GM12873 (cell line): ENCODE measurements around the gene STK39.

Source experiments
- CTCF ChIP-seq: IDR thresholded peaks from 2 replicates; pipeline ENCODE4 v1.5.1; 2012; ENCODE audit warnings: low read depth, mild to moderate bottlenecking, moderate library complexity, low read length, control low read depth; ENCODE audit not compliant: insufficient read depth; ENCODE audit errors: missing control alignments

The STK39 gene

DNA sequence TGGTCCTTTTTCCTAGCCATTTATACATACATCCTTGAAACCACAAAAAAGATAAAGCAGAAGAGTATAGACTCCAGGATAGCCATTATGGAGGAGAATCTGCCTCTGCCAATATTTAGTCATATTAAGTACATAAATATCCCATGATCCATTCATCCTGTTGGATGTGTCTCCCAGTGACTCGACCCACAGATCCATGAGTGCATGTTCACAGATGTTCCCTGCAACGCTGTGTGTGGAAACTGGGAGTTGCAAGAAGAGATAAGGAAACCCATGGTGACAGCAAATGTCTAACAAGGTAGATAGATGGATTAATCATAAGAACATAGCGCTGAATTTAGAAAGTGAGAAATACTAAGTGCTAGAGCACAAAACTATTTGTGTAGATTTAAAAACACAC is 34.5 kb downstream of the STK39 start:
- no peak for TF ChIP-seq CTCF

DNA sequence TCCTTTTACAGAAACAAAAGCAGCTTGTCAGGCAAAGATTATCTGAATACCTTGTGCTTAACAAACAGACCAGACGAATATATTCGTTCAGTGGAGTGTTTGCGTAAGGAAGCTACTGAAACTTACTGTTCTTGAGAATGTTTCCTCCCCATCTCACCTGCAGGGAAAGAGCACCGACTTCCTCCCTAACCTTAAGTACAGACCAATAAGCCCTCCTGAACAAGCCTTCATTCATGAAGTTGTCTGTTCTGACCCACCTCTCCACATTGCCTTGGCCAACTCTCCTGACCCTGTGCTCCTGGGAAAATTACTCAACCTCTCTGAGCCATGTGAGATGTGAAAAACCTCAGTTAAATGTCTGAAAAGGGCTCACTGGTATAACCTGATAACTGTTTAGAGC is 35.2 kb downstream of the STK39 start:
- TF ChIP-seq CTCF = no peak

DNA sequence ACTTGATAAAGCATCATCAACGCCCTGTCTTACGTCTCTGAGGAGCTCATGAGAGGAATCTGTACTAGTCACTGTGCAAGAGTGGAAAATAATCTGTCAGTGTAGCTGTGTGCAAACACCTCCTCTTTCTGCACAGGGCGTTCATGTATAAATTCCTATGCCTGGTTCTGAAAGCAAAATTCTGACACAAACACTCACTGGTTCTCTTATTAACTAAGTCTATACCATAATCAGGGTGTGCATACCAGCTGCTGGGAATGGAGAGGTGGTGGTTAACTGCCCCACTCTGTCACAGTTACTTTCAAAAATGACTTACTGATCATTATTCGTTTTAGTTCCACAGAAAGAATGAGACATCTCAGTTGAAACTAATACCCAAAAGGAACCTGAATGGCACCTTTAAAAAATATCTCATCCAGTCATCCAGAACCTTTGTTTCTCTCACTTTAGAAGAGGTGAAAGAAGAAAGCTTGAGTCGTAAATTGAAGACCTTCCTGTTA is 35.7 kb downstream of the STK39 start:
- TF ChIP-seq CTCF = no peak

DNA sequence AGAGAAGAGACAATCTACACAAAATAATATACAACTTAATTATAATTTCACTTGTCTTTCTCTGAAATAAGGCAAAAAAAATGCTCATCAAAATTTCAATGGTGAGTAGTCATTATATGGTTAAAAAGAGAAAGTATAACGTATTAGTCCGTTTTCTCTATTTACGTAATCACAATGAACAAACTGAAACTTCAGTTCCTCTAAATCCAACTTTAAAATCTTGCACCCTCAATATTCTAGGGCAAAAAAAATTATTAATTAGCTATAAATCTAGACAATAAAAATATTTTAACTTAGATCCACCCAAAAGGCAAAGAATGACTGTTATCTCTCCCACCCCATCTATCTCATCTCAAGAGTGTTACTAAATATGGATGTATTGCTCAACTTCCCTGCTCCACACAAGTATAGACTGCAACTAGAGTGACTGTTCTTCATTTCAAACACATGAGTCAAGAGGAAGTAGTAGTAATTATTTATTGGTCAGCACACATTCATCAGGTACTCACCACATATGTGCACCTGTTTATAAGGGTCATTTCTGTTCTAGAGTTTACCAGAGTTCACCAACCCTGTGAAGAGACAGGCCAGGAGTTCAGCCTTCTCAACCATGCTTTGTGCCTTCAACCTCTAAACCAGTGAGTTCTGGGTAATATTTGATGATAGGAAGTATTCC is 36.4 kb downstream of the STK39 start:
- TF ChIP-seq CTCF = no peak

DNA sequence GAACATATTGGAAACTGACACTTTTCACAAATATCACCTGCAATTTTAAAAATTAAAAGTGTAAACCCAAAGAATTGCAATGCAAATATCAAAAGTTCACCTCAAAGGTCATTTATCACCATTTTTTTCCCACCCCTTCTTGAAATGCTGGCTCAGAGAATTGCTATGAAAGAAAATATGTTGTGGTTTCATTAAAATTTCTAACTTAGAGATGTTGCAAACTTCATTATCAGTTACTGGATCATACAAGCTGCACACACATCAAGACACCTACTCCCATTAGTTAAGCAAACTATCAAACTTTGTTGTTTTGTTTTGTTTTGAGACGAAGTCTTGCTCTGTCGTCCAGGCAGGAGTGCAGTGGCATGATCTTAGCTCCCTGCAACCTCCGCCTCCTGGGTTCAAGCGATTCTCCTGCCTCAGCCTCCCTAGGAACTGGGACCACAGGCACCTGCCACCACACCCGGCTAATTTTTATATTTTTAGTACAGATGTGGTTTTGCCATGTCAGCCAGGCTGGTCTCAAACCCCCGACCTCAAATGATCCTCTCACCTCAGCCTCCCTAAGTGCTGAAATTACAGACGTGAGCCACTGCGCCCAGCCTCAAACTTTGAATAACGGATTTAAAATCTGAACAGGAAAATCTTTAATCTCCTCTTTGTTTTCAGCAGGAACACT is 37.0 kb downstream of the STK39 start:
- no peak for TF ChIP-seq CTCF

GRCh38 chr2:168208652-168209051 is 38.7 kb downstream of the STK39 start:
- TF ChIP-seq CTCF = no peak

- no peak for TF ChIP-seq CTCF
Observed at GRCh38 chr2:168207851-168208250, 39.5 kb downstream of the STK39 start.
